GM23338 (cell line): Measurements from ENCODE around the gene ROBO1. TPM values are rescaled to one million over a fixed set of nuclear protein-coding genes. Genes with fewer than 3 reads are reported as not detected.

ENCODE experiments used
- ATAC-seq: fragments of 200-7000 bp; cut with Tn5 transposase; 3 replicates; pipeline ENCODE4 v1.9.1; 2020
- DNase-seq: peaks from one replicate; pipeline ENCODE4 v3.0.0-alpha.2; 2015; ENCODE audit warnings: low spot score
- H2AFZ ChIP-seq: fragments of 200-600 bp; sonication (generic); 2 replicates; pipeline ENCODE4 v1.8.0; 2016; ENCODE audit warnings: antibody characterized with exemption, mild to moderate bottlenecking, moderate library complexity
- H3F3A ChIP-seq: fragments of 200-600 bp; sonication (generic); replicated peaks from 2 replicates; pipeline ENCODE4 v1.8.0; 2017; ENCODE audit warnings: antibody characterized with exemption, mixed run types, low read depth
- H3K27ac ChIP-seq: fragments of 200-600 bp; sonication (generic); 2 replicates; pipeline ENCODE4 v1.6.1; 2016; ENCODE audit warnings: low read depth
- H3K27me3 ChIP-seq: fragments of 200-600 bp; sonication (generic); 2 replicates; pipeline ENCODE4 v1.8.0; 2016; ENCODE audit warnings: mild to moderate bottlenecking, mixed run types, moderate library complexity; ENCODE audit not compliant: insufficient read depth
- H3K36me3 ChIP-seq: fragments of 200-600 bp; sonication (generic); 2 replicates; pipeline ENCODE4 v1.8.0; 2016; ENCODE audit warnings: mild to moderate bottlenecking; ENCODE audit not compliant: insufficient read depth
- H3K4me1 ChIP-seq: fragments of 200-600 bp; sonication (generic); 2 replicates; pipeline ENCODE4 v1.8.0; 2016; ENCODE audit warnings: mild to moderate bottlenecking, moderate library complexity; ENCODE audit not compliant: insufficient read depth
- H3K4me2 ChIP-seq: fragments of 200-600 bp; sonication (generic); 2 replicates; pipeline ENCODE4 v1.7.1; 2017; ENCODE audit warnings: mixed run types
- H3K4me3 ChIP-seq: fragments of 200-600 bp; sonication (generic); 2 replicates; pipeline ENCODE4 v1.6.1; 2016; ENCODE audit warnings: mixed run types
- H3K79me2 ChIP-seq: fragments of 200-600 bp; sonication (generic); replicated peaks from 2 replicates; pipeline ENCODE4 v1.8.0; 2017; ENCODE audit warnings: mild to moderate bottlenecking; ENCODE audit not compliant: insufficient read depth
- H3K9me2 ChIP-seq: fragments of 200-600 bp; sonication (generic); 2 replicates; pipeline ENCODE4 v1.8.0; 2017; ENCODE audit not compliant: insufficient read depth
- H4K20me1 ChIP-seq: fragments of 200-600 bp; sonication (generic); replicated peaks from 2 replicates; pipeline ENCODE4 v1.8.0; 2017; ENCODE audit warnings: mild to moderate bottlenecking; ENCODE audit not compliant: insufficient read depth
- H3K27ac Mint-ChIP-seq: 2 replicates; pipeline ENCODE4 v1.8.0; 2020; ENCODE audit warnings: inconsistent platforms, mild to moderate bottlenecking, moderate library complexity, mixed read lengths
- H3K27me3 Mint-ChIP-seq: 3 replicates; pipeline ENCODE4 v1.8.0; 2022; ENCODE audit warnings: low read depth, mild to moderate bottlenecking, moderate library complexity, mixed read lengths, inconsistent platforms; ENCODE audit not compliant: insufficient read depth, poor library complexity
- H3K36me3 Mint-ChIP-seq: 3 replicates; pipeline ENCODE4 v1.8.0; 2021; ENCODE audit warnings: low read depth, mild to moderate bottlenecking, inconsistent platforms, moderate library complexity, mixed read lengths
- H3K4me1 Mint-ChIP-seq: 3 replicates; pipeline ENCODE4 v1.8.0; 2020; ENCODE audit warnings: mild to moderate bottlenecking, inconsistent platforms, mixed read lengths
- H3K4me3 Mint-ChIP-seq: 3 replicates; pipeline ENCODE4 v1.8.0; 2021; ENCODE audit warnings: moderate library complexity, mild to moderate bottlenecking, inconsistent platforms, mixed read lengths
- H3K9me3 Mint-ChIP-seq: 3 replicates; pipeline ENCODE4 v1.8.0; 2020; ENCODE audit warnings: moderate library complexity, mild to moderate bottlenecking, inconsistent platforms, mixed read lengths
- CREB1 ChIP-seq: fragments of 250-450 bp; sonication (Bioruptor Pico); IDR thresholded peaks from 2 replicates; pipeline ENCODE4 v1.5.0; 2020; ENCODE audit warnings: low read depth, mild to moderate bottlenecking, moderate library complexity
- ETS1 ChIP-seq: IDR thresholded peaks from 2 replicates; pipeline ENCODE4 v1.6.1; 2016; ENCODE audit warnings: antibody characterized with exemption
- EZH2 ChIP-seq: fragments of 200-600 bp; sonication (generic); IDR thresholded peaks from one replicate; pipeline ENCODE4 v1.8.0; 2017; ENCODE audit warnings: antibody characterized with exemption, mild to moderate bottlenecking, low read depth; ENCODE audit not compliant: unreplicated experiment
- EZH2phosphoT487 ChIP-seq: fragments of 200-600 bp; sonication (generic); IDR thresholded peaks from one replicate; pipeline ENCODE4 v1.8.1; 2018; ENCODE audit warnings: antibody characterized with exemption; ENCODE audit not compliant: unreplicated experiment
- JUNB ChIP-seq: IDR thresholded peaks from one replicate; pipeline ENCODE4 v1.6.1; 2016; ENCODE audit warnings: antibody characterized with exemption; ENCODE audit not compliant: unreplicated experiment
- NANOG ChIP-seq: IDR thresholded peaks from 2 replicates; pipeline ENCODE4 v1.6.1; 2016; ENCODE audit warnings: antibody characterized with exemption, borderline replicate concordance
- POLR2AphosphoS5 ChIP-seq: IDR thresholded peaks from 2 replicates; pipeline ENCODE4 v1.6.1; 2016; ENCODE audit warnings: antibody characterized with exemption, low read depth
- REST ChIP-seq: IDR thresholded peaks from one replicate; pipeline ENCODE4 v1.6.1; 2018; ENCODE audit warnings: antibody characterized with exemption; ENCODE audit not compliant: unreplicated experiment
- STAT1 ChIP-seq: IDR thresholded peaks from one replicate; pipeline ENCODE4 v1.6.1; 2016; ENCODE audit warnings: antibody characterized with exemption; ENCODE audit not compliant: unreplicated experiment
- ZNF114 ChIP-seq: fragments of 250-450 bp; sonication (Bioruptor Pico); IDR thresholded peaks from 2 replicates; pipeline ENCODE4 v1.5.0; 2020; ENCODE audit warnings: mild to moderate bottlenecking, moderate library complexity
- ZNF331 ChIP-seq: fragments of 250-450 bp; sonication (Bioruptor Pico); IDR thresholded peaks from 2 replicates; pipeline ENCODE4 v1.5.0; 2020; ENCODE audit warnings: low read depth, mild to moderate bottlenecking, moderate library complexity
- ZNF462 ChIP-seq: fragments of 250-450 bp; sonication (Bioruptor Pico); IDR thresholded peaks from 2 replicates; pipeline ENCODE4 v1.5.0; 2020; ENCODE audit warnings: mild to moderate bottlenecking, moderate library complexity
- polyA plus RNA-seq: library from polyadenylated mRNA; unstranded; fragments of >200 nt; fragmentation: Nextera tagmentation; extraction: Ambion mirVana; gene quantifications from 2 replicates; pipeline ENCODE4 v1.2.1, GENCODE V29; 2016
- total RNA-seq: library from RNA; depleted of rRNA; stranded (reverse); fragments of >200 nt; shearing (Covaris generic); gene quantifications from 2 replicates; pipeline ENCODE4 v1.2.3, GENCODE V29; 2014
- TF ChIP-seq, protein P1 (sequence below), 2 experiments: fragments of 200-600 bp in 1 of 2; sonication (generic) in 1 of 2; conservative IDR thresholded peaks; 2 replicates each; pipeline versions ENCODE4 v1.5.1 to v1.6.1; 2016 to 2017; ENCODE audit warnings: antibody characterized with exemption in 2 of 2, low read depth in 2 of 2, mild to moderate bottlenecking in 2 of 2, moderate library complexity in 1 of 2

Gene ROBO1
- total and polyA plus RNA-seq, 2 experiments from 2014 or later: 19.2 to 78.3 TPM

DNA sequence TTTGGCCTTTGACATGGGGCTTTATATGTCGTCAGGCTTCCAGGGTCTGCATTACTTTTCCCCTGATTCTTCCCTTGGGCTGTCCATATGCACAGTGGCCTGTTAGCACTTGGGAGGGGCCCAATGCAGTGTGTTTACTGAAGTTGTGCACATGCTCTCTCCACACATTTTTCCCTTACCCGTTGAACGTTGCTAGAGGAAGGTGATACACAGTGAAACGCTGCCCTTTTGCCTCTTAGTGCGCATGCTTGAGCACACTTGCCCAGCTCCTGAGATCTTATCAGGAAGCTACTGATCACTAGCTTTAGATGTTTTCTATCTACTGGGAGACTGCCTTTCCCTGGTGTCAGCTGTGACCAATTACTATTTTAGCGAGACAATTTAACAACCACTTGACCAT is 1198.0 kb downstream of the ROBO1 start:
- Histone ChIP-seq H3K79me2 (no peaks in the 10 kb centered on the region), H4K20me1 (no peaks in the 10 kb centered on the region), H3K27ac (no peak overlapping the region), H3K4me1 (peaks cover 26% of the 10 kb centered on the region), H3K9me2 (peaks cover 8% of the 10 kb centered on the region; the same call in 1 of the 2 replicates), H3K27me3 (no peaks in the 10 kb centered on the region), H3F3A (no peaks in the 10 kb centered on the region), H3K4me2 (no peak overlapping the region), H3K4me3 (no peak overlapping the region), H3K36me3 (peaks cover 5% of the 10 kb centered on the region; the same call in 1 of the 2 replicates), H2AFZ (peak overlapping the region; percentile 52; the same call in 1 of the 2 replicates)
- DNase-seq: no peak
- Mint-ChIP-seq H3K27ac (no peak overlapping the region), H3K27me3 (peaks cover 3% of the 10 kb centered on the region), H3K36me3 (peaks cover 17% of the 10 kb centered on the region), H3K4me3 (no peak overlapping the region), H3K9me3 (peaks cover 18% of the 10 kb centered on the region), H3K4me1 (peaks cover 10% of the 10 kb centered on the region)
- TF ChIP-seq CREB1 (CRISPR knock-in tag) (no peak), EZH2 (no peak), ZNF331 (CRISPR knock-in tag) (no peak), STAT1 (no peak), ZNF462 (CRISPR knock-in tag) (no peak), JUNB (no peak), POLR2AphosphoS5 (no peak), EZH2phosphoT487 (no peak), REST (no peak), ETS1 (no peak), NANOG (no peak), ZNF114 (CRISPR knock-in tag) (no peak)
- TF ChIP-seq, protein P1, sequence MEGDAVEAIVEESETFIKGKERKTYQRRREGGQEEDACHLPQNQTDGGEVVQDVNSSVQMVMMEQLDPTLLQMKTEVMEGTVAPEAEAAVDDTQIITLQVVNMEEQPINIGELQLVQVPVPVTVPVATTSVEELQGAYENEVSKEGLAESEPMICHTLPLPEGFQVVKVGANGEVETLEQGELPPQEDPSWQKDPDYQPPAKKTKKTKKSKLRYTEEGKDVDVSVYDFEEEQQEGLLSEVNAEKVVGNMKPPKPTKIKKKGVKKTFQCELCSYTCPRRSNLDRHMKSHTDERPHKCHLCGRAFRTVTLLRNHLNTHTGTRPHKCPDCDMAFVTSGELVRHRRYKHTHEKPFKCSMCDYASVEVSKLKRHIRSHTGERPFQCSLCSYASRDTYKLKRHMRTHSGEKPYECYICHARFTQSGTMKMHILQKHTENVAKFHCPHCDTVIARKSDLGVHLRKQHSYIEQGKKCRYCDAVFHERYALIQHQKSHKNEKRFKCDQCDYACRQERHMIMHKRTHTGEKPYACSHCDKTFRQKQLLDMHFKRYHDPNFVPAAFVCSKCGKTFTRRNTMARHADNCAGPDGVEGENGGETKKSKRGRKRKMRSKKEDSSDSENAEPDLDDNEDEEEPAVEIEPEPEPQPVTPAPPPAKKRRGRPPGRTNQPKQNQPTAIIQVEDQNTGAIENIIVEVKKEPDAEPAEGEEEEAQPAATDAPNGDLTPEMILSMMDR (conservative IDR thresholded peaks at IDR 0.05; ENCODE audit: low read depth in 2 of 2): no peak
- no peak for ATAC-seq
